Motor neuron (in vitro differentiated cells): ENCODE measurements around the gene FAM117A. TPM values are rescaled to one million over a fixed set of nuclear protein-coding genes. Genes with fewer than 3 reads are reported as not detected.
A peak's percentile ranks its signal among the peaks of the same experiment; 100 is the strongest.
"Not testable (repeated sequence)": the region's sequence is repeated elsewhere in the genome, so short reads cannot be mapped to it uniquely, and the experiment has no call there.

Source experiments
- ATAC-seq, 8 experiments: fragments of 200-7000 bp; cut with Tn5 transposase; replicated peaks in 6 of 8; 2 replicates each; pipeline ENCODE4 v1.8.0; 2021; ENCODE audit warnings: mild to moderate bottlenecking in 8 of 8, moderate library complexity in 8 of 8
- H3K27ac ChIP-seq, 2 donors: fragments of 250-450 bp; sonication (Bioruptor Pico); 2 replicates each; pipeline ENCODE4 v1.9.0; 2021; ENCODE audit warnings: antibody characterized with exemption in 2 of 2, mild to moderate bottlenecking in 2 of 2, moderate library complexity in 1 of 2
- H3K4me1 ChIP-seq, 2 donors: fragments of 250-450 bp; sonication (Bioruptor Pico); replicated peaks in 1 of 2; 2 replicates each; pipeline ENCODE4 v1.6.1; 2021; ENCODE audit warnings: antibody characterized with exemption in 2 of 2, mild to moderate bottlenecking in 2 of 2, moderate library complexity in 1 of 2
- H3K4me3 ChIP-seq, 5 donors: fragments of 250-450 bp; sonication (Bioruptor Pico); 2 replicates each; pipeline ENCODE4 v1.9.0; 2021; ENCODE audit warnings: antibody characterized with exemption in 5 of 5, mild to moderate bottlenecking in 5 of 5, moderate library complexity in 4 of 5
- WGBS, 10 experiments: fragments of 450-650 bp; shearing (Covaris generic); methylation state at CpG; one replicate each; pipeline ENCODE4 v1.0.0; 2022; 5-methylcytosine and 5-hydroxymethylcytosine counted together
- in situ Hi-C, 9 experiments: fragments of 400-800 bp; cut with MboI; loops; one replicate each; pipeline ENCODE4 v1.15.0; 2021; ENCODE audit warnings: low sequenced_read_pairs in 9 of 9, low pct_unique_long_range_greater_than_20kb in 2 of 9; ENCODE audit not compliant: unreplicated experiment in 9 of 9
- total RNA-seq, 8 experiments: library from RNA; unstranded; fragments of 300-600 nt; gene quantifications; 2 replicates each; pipeline versions ENCODE4 v1.2.3 to v1.2.4, GENCODE V29; 2022

FAM117A gene
- total RNA-seq, 8 experiments from 2014 or later = 2.2 to 17.2 (median 9.9) TPM

DNA sequence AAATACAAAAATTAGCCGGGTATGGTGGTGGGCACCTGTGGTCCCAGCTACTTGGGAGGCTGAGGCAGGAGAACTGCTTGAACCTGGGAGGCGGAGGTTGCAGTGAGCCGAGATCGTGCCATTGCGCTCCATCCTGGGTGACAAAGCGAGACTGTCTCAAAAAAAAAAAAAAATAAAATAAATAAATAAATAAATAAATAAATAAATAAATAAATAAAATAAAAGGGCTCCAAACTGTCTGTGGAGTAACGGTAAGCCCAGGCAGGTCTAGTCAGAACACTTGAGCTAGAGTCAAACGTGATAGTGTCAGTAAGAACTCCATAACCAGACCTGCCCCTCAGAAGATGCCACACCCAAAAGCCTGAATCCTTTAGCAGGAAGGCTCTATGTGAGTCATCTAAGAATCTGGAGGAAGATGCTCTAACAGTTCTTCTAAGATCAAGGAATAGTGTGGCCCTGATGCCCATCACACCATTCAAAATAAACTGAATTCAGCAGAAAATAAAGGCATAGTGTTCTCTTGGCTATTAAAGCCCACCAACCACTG, 5.4 kb downstream of the FAM117A start:
- H3K27ac ChIP-seq, H3K4me1 ChIP-seq, in situ Hi-C loops, H3K4me3 ChIP-seq: not testable (repeated sequence)
- WGBS, 10 experiments = 0 to 100% (median 93%) methylated on average over 1 to 8 of the region's 8 CpGs; no CpG with 5 or more reads in 1 of the 10 experiments
- peak in 2 of 8 experiments; percentile 60 to 61 for ATAC-seq

DNA sequence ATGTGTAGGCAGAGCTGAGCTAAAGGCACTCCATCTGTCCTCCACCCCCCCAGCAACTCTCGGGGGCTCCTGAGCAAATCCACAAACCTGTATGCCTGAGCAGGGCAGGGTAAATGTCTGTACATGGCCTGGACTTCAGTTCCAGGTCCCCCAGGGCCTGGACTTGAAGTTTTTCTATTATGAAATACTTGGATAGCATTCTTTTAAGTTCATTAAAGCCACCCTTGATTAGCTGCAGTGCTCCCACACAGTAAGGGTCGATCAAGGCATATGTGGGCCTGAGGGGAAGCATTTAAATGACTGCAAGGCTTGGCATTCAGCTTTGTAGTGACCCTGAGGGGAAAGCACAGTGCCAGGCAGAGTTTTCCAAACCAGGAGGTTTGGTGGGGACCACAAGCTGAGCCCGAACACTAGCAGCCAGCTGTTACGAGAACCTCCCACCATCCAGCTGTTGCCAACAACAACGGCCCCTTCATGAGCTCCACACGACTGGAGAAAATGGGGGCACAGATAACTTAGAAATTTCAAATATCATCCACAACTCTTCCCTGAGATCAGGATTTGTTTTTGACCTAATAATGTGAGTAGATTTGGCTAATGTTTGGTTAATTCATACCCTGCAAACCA, 6.7 kb downstream of the FAM117A start:
- ATAC-seq = no peak
- Histone ChIP-seq H3K4me3 (no peak overlapping the region), H3K27ac (no peak overlapping the region), H3K4me1 (peaks cover 0 to 2% of the 10 kb centered on the region in 2 donors)
- WGBS, 10 experiments = 71 to 92% (median 82%) methylated on average over 1 to 3 of the region's 6 CpGs; no CpG with 5 or more reads in 6 of the 10 experiments
- in situ Hi-C loops = no loop called here

DNA sequence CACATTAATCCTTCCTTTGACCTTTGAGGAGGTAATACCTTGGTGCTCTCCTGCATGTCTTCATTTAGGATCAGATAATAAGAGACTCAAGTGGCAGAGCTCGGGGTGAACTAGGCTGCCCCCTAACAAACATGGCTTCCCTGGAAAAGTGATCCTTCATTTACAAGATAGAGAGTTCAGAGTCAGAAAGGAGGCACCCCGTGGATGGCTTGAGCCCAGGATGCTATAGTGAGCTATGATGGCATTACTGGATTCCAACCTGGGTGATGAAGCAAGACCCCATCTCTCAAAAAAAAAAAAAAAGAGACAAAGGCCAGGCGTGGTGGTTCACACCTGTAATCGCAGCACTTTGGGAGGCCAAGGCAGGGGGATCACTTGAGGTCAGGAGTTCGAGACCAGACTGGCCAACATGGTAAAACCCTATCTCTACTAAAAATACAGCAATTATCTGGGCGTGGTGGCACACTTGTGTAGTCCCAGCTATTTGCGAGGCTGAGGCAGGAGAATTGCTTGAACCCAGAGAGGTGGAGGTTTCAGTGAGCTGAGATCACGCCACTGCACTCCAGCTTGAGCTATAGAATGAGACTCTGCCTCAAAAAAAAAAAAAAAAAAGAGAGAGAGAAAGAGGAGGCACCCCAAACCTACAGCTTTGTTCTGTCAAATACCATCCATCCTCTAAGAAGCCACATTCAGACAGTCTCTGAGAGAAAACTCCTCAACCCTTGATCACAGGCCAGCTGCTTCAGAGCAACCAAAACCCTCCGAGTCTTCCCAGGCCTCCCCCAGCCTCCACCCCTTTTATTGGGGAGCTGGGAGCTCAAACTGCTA, 7.4 kb downstream of the FAM117A start:
- 51 to 87% (median 70%) methylated on average over 2 to 8 of the region's 9 CpGs; no CpG with 5 or more reads in 3 of the 10 experiments for WGBS, 10 experiments
- Histone ChIP-seq H3K4me3 (no peak overlapping the region), H3K27ac (no peak overlapping the region), H3K4me1 (peaks cover 0 to 2% of the 10 kb centered on the region in 2 donors)
- in situ Hi-C loops = no loop called here
- no peak for ATAC-seq

DNA sequence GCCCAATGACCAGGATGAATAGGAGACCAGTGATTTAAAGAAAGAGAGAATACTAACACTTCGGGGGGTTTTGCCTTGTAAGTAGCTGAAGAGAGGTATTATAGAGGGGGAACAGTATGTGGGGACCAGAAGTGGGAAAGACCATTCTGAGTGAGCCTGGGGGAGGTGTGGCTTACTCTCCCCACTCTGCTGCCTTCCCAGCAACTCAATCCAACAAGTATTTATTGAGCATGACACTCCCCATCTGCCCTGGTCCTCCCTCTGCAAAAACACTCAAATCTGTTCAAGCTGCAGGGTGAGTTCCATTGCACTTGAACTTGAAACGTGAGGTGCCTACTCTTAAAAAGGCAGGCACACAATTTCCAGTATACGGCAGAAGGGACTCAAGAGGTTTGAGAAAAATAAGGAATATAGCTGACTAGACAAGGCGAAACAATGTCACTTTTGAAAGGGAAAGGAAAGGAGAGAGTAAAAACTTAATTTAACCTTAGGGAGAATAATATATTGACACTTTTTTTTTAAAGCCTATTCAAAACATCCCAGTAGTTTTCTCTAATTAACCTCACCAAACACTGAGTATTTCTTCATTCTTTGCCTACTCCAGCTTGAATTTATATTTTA, 8.2 kb downstream of the FAM117A start:
- no peak overlapping the region for H3K4me3 ChIP-seq
- H3K27ac ChIP-seq = no peak overlapping the region
- H3K4me1 ChIP-seq = no peaks in the 10 kb centered on the region
- 0 to 100% (median 72%) methylated on average over 1 to 4 of the region's 4 CpGs; no CpG with 5 or more reads in 1 of the 10 experiments for WGBS, 10 experiments
- ATAC-seq = no peak
- in situ Hi-C loops = no loop called here

DNA sequence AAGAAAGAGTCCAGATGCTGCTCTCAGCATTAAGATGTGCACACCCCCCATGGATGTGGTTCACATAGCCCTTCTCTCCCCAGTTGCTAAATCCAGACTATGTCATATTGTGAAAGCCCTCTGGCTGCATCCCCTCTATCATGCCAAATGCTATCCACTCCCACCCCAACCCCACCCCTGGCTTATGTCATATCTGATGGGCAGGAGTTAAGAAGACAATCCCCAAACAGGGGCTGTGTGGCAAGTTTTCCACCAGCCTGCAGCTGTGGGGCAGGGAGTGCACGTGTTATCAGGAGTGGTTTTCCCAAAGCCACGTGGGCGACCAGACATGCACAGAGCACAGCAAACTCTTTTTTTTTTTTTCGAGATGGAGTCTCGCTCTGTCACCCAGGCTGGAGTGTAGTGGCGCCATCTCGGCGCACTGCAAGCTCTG, 10.0 kb downstream of the FAM117A start:
- Histone ChIP-seq H3K27ac (no peak overlapping the region), H3K4me1 (no peaks in the 10 kb centered on the region), H3K4me3 (no peak overlapping the region)
- in situ Hi-C loops = no loop called here
- 100% methylated on average over 1 to 4 of the region's 8 CpGs; no CpG with 5 or more reads in 7 of the 10 experiments for WGBS, 10 experiments
- ATAC-seq = peak in 3 of 8 experiments; percentile 11 to 80 (median 54)

DNA sequence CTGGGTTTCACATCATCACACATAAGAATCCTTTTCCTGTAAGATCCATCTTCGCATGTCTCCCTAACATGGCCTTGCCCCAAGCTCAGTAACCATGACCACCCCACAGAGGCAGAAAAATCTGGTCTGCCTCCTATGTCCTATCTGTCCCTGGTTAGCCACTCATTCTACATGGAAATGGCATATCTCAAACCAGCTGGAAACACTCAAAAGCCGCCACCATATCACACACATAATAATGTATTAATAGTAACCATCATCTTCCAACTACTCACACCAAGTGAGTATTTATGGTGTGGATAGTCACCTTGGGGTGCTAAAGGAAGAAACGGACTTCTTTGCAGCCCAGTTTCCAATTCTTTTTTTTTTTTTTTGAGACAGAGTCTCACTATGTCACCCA, 11.4 kb downstream of the FAM117A start:
- no peaks in the 10 kb centered on the region for H3K4me1 ChIP-seq
- WGBS, 10 experiments = 80 to 100% (median 100%) methylated on average over 1 to 2 of the region's 3 CpGs; no CpG with 5 or more reads in 3 of the 10 experiments
- H3K27ac ChIP-seq = no peak overlapping the region
- no peak overlapping the region for H3K4me3 ChIP-seq
- in situ Hi-C loops = no loop called here
- ATAC-seq = peak in 1 of 8 experiments; percentile 22

DNA sequence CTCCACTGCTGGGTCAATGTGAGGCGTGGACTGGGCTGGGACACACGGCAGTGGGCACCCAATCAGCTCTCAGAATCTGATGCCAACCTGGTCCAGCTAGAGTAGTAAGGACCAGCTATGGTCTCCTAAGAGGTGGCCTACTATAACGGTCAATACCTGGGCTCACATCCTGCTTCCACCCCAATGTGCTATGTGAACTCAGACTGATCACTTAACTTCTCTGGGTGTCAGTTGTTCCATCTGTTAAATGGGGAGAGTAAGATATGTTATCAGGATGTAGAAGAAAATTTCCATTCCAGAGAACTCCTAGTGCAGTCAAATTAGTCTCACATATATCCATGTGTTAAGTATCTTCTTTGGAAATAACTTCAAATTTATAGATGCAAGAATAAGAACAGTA, 14.2 kb downstream of the FAM117A start:
- Histone ChIP-seq H3K4me1 (no peaks in the 10 kb centered on the region), H3K27ac (no peak overlapping the region), H3K4me3 (no peak overlapping the region)
- WGBS, 10 experiments = no CpG with 5 or more reads among the region's 3 CpGs
- in situ Hi-C loops = no loop called here
- ATAC-seq = no peak

DNA sequence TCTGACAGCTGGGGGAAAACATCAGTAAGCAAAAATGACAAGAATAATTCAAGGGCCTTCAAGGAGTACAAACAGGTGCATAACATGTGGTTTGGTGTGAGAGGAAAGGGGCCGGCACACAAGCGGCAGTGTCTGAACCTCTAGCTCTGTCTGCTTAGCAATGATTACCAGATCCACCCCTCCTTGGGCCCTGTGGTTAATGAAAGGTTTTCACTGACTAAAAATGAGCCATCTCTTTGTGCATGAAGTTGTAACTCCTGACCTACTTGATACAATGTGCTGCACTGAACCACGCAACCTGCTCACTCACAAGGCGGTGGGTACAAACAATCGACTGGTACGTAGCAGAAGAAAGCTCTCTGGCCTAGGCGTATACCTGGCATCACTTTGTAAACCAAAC, 15.1 kb downstream of the FAM117A start:
- Histone ChIP-seq H3K4me3 (no peak overlapping the region), H3K27ac (no peak overlapping the region), H3K4me1 (no peaks in the 10 kb centered on the region)
- WGBS, 10 experiments = 80 to 100% (median 97%) methylated on average over 1 to 6 of the region's 7 CpGs; no CpG with 5 or more reads in 4 of the 10 experiments
- in situ Hi-C loops = no loop called here
- no peak for ATAC-seq

DNA sequence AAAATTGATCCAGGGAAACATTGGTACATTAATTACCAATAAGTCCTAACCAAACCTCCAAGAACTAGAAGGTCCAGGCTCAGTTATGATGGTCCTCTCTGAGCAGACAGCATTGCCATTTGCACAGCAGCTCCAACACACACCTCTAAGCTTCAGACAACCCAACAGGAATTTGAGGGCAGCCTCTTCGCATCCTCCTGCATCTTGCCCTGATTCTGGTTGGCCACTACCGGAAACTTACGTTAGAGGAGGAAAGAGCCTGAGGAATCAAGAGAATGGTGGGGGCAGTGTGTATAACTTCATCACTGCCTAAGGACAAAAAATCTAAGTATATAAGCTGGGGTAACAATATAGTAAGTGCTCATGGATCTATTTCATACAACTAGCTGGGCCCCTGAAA, 15.7 kb downstream of the FAM117A start:
- WGBS, 10 experiments = 80 to 100% (median 90%) methylated on average over 1 to 3 of the region's 3 CpGs; no CpG with 5 or more reads in 4 of the 10 experiments
- no peak for ATAC-seq

DNA sequence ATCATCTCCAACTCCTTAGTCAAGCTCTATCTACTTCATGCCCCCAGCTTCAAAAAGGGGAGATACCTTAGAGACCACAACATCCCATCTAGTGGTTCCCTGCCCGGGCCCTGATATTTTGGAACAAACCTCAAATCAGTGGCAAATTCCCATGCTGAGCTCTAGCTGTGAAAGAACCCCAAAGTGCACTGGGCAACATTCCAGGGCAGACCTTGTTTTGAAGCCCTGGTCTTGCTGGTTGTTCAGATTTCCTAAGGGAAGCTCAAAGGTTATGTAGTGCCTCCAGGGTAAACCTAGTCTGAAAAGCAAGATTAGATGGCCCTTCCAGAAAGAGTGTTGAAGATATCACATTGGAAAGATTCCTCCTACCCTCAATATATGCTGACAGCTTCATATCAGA, 16.3 kb downstream of the FAM117A start:
- no peak overlapping the region for H3K4me3 ChIP-seq
- no peak overlapping the region for H3K27ac ChIP-seq
- 43 to 100% (median 100%) methylated on average over 1 of the region's 1 CpG; no CpG with 5 or more reads in 6 of the 10 experiments for WGBS, 10 experiments
- no peak for ATAC-seq
- H3K4me1 ChIP-seq = no peaks in the 10 kb centered on the region
- in situ Hi-C loops = no loop called here

More for the DNA sequence above, 15.7 kb downstream of the FAM117A start:
- Histone ChIP-seq H3K27ac (no peak overlapping the region), H3K4me3 (no peak overlapping the region), H3K4me1 (no peaks in the 10 kb centered on the region)
- in situ Hi-C loops = no loop called here

DNA sequence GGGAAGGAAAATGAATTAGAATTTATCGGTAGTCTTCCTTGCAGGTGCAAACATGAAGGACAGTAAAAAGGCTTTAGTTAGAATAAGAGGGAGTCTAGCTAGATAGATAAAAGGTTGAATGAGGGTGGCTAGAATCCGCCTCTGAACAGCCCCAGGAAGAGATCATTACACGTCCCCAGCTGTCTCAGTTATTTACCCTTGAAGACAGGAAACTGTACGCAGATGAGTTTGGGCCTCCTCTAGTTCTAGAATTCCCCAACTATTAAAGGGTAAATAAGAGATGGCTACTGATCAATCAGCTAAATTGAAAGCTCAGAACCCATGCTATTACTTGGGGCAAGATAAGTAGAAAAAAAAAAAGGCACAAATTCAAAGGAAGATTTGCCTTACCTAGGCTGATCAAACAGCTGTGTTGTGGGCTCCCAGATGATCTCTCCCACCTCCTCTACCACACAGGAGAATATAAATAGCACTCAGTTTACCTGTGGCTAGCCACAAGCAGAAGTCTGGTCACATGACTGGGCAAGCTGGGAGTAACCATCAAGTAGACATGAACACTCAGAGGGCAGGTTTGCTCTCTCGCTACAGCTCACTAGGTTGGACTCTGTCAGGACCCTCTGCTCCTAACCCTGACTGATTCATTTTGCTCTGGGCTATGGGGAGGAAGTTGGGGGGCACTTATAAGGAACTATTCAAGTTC, 17.0 kb downstream of the FAM117A start:
- no peak overlapping the region for H3K4me3 ChIP-seq
- no peak for ATAC-seq
- in situ Hi-C loops = no loop called here
- 69 to 100% (median 98%) methylated on average over 1 to 4 of the region's 5 CpGs for WGBS, 10 experiments
- H3K4me1 ChIP-seq = no peaks in the 10 kb centered on the region
- H3K27ac ChIP-seq = no peak overlapping the region

DNA sequence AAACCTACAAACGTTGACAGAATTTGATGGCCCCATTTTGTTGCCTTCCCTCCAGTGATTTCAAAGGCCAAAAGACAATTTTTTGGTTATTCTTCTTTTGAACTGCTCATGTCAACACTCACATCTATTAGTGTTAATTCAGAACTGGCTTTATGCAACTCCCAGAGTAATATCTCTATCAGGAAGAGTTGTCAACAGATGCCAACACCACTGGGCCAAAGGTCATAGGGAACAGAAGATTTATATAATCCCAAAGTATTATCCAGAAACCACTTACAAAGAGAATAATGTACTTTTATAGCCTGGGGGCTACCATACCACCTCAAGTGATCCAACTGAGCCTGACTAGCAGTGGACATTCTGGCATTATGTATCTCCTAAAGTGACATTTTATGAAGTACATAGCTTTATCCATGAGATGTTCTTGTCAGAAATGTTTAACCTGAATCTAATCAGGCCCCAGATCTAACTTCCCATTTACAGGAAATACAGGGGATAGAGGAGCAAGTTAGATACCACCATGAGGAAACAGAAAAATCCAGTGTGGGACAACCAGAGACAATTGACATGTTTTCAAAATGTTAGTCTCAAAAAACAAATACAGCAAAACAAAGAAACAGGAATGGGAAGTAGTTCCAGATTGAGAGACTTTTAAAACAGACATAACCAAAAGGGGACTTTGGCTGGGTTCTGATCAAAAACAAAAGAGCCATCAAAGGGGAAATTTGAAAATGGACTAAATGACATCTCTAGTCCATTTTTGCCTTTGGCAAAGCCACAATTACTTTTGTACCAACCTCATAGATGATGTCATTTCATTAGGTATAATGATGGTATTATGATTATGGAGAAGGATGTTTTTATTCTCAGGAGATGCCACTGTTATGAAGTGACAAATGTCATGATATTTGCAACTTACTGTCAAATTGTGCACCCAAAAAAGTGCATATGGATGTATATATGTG, 18.5 kb downstream of the FAM117A start:
- no peak for ATAC-seq
- H3K4me3 ChIP-seq = no peak overlapping the region
- in situ Hi-C loops = no loop called here
- 33 to 100% (median 40%) methylated on average over 1 of the region's 1 CpG; no CpG with 5 or more reads in 7 of the 10 experiments for WGBS, 10 experiments
- H3K4me1 ChIP-seq = no peaks in the 10 kb centered on the region
- no peak overlapping the region for H3K27ac ChIP-seq
